HS-5 (cell line): Measurements from ENCODE around the gene NFAT5.
"Not testable (repeated sequence)": the region's sequence is repeated elsewhere in the genome, so short reads cannot be mapped to it uniquely, and the experiment has no call there.

ENCODE experiments used
- DNase-seq: peaks from one replicate; pipeline ENCODE4 v3.0.0-alpha.2; 2012; ENCODE audit warnings: low read depth

NFAT5 gene

DNA sequence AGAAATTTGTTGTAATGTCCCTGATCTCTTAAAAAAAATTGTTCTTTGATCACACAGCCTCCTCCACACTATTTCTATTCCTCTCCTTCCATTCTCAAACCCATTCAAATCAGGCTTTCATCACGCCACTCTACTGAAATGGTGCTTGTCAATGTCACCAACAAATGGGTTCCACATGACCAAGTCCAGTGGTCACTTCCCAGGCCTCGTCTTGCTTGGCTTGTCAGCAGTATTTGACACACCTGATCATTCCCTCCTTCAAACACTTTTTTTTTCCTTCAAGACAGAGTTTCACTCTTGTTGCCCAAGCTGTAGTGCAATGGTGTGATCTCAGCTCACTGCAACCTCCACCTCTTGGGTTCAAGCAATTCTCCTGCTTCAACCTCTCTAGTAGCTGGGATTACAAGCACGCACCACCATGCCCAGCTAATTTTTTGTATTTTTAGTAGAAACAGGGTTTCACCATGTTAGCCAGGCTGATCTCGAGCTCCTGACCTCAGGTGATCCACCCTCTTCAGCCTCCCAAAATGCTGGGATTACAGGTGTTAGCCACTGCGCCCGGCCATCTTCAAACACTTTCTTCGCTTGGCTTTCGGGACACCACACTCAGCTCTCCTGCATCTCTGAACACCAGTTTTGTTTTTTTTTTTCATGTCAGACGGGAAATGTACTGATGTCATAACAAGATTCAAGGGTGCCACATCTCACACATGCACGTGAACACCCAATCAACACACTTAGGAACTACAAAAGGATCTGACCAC is 142.3 kb downstream of the NFAT5 start:
- DNase-seq: no peak

DNA sequence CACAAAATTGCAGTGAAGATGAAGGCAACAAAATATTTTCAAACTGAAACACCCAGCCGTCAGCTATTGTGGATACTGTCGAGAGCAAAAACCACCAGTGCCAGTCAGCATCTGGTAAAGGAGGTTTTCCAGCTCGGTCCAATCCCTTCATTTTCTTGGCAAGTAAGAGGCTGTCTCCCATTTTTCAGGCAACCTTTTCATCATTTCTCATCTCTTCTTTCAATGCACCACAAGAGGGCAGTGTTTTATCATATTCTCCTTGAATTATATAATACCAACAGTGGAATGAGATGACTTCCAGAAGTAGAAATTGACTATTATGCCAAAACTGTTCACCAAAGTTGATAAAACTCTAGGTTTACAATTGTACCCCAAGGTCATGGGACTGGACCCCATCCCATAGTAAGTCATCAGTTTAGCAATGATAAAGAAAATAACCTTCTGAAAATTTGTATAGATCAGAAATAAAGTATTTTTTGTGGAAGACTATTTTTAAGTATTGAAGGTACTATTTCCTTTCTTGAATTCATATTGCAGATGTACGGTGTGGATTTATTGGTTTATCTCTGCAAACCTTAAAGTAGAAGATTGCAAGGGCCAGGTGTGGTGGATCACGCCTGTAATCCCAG is 143.8 kb downstream of the NFAT5 start:
- peak; percentile 32 for DNase-seq

DNA sequence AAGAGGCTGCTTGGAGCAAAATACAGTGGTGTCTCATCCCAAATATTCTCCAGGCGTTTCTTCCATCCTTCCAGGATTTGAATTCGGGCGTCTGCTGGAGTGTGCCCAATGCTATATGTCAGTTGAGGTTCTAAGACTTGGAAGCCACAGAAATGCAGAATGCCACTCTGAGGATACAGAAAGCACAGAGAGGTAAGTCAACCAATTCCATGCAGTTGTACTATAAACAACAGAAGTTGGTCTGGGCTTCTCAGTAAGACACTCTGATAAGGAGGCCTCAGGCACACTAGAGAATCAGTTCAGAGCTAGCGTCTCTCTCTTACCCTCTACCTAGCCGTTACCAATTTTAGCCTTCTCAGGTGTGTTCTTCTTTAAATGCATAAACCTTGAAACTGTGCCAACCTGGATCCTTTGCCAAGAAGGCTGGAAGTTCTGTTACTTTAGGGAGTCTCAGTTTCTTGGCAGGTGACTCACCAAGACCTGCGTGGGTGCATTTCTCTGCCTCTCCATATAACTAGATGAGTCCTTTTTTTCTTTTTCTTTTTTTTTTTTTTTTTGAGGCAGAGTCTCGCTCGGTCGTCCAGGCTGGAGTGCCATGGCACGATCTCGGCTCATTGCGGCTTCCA is 145.5 kb downstream of the NFAT5 start:
- no peak for DNase-seq

DNA sequence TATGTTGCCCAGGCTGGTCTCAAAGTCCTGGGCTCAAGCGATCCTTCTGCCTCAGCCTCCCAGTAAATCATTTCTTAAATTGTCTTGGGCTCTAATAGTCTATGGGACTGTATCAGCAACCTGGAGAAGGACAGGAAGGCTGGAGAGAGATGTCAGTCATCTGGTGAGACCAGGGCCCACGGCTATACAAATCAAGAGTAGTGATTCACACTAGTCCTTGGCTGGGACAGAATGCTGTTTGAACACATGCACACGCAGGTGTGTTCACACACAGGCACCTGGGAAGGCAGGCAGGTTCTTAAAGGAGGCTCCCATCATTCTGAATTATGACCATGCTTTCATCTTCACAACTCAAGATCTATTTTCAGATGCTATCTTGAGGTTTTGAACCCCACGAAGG is 146.5 kb downstream of the NFAT5 start:
- DNase-seq: no peak

DNA sequence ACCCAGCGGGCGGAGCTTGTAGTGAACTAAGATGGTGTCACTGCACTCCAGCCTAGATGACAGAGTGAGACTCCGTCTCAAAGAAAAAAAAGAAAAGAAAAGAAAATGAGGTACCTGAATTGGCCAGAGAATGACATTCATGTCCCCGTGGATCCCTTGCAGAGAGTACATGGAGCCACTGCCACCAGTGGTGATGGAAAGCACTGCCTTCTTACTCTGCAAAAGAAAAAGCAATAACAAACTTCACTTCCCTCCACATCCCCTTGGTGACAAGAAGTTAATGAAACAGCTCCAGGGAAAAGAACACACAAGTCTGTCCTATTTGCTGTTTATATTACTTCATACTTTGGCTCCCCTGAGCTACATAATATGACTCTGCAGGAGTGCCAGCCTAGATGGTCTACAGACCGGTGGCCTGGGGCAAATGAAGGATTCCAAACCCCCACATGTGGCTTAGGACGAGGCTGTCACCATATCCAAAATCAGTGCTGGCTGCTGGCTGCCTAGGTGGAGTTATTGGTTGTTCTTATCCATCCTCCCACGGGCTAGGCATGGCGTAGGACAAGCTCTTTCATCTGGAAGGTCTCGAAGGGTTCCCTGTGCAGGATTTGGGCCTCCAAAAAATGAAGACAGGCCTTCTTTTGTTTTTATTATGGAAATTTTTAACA is 147.3 kb downstream of the NFAT5 start:
- no peak for DNase-seq

DNA sequence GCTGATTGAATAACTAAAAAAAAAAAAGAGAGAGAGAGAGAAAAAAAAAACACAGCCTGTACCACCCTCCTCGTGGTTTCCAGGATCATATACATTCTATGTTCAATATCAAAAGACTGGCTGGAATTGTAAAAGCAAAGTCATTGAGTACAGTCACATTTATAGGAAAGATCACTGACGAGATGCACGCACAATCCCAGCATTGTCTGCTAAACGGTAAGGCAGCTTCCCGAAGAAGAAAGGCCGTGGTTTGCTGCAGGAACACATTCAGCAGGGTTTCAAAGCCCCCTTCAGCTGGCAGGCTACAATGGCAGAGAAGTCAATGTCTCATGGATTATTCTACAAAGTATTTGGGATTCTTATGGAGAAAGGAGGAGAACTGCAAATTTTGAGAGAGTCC is 151.3 kb downstream of the NFAT5 start:
- no peak for DNase-seq

DNA sequence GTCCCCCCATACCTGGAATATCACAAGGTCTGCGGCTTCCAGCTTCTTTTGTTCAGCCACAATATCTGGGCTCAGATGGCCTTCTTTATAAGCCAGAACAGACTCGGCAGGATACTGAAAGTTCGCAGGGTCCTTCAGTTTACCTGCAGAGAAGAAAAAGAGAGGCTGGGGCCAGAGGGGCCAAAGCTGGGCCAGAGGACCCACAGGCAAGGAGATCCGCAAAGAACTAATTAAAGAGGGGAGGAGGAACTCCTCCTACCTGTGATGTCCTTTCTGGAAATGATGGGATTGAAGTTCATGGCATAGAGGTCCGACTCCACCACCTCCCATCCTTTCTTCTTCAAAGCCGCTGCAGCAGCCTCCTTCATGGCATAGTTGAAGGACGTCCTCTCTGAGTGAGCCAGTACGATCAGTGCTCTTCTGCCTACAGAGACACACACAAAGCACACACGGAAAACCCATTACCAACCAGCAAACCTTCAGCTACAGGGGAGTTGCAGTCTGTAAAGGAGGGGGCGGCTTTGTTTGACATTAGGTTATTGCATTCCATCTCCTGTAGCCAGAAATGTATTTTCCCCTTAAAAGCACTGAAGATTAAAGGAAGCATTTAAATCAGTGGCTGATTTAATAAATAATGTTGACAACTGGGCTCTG is 152.5 kb downstream of the NFAT5 start:
- no peak for DNase-seq

DNA sequence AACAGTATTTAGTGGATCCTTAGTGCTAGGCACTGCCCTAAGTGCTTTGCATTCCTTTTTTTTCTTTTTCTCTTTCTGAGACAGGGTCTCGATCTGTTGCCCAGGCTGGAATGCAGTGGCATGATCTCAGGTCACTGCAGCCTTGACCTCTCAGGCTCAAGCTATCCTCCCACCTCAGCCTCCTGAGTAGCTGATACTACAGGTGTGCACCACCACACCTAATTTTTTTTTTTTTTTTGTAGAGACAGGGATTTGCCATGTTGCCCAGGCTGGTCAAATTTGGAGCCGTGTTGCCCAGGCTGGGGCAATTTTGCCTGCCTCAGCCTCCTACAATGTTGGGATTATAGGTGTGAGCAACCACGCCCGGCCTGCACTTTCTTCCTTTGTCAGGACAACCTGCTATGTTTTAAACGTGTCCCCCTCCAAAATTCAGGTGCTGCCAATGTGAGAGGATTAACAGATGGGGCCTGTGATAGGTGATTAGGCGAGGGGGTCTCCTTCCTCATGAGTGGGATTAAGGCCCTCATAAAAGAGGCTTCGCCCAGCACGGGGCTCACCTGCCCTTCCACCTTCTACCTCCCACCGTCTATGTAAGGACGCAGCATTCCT is 155.2 kb downstream of the NFAT5 start:
- no peak for DNase-seq

DNA sequence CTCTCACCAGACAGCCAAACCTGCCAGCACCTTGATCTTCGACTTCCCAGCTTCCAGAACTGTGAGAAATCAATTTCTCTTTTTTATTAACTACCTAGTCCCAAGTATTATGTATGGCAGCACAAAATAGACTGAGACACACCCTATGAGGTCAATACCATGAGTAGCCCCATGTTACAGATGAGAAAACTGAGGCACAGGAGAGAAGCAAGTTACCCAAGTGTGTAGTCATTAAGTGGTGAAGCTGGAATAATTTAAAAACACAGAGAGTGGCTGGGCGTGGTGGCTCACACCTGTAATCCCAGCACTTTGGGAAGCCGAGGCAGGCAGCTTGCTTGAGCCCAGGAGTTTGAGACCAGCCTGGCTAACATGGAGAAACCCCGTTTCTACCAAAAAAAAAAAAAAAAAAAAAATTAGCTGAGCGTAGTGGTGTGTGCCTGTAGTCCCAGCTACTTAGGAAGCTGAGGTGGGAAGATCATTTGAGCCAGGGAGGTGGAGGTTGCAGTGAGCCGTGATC is 155.7 kb downstream of the NFAT5 start:
- no peak for DNase-seq

DNA sequence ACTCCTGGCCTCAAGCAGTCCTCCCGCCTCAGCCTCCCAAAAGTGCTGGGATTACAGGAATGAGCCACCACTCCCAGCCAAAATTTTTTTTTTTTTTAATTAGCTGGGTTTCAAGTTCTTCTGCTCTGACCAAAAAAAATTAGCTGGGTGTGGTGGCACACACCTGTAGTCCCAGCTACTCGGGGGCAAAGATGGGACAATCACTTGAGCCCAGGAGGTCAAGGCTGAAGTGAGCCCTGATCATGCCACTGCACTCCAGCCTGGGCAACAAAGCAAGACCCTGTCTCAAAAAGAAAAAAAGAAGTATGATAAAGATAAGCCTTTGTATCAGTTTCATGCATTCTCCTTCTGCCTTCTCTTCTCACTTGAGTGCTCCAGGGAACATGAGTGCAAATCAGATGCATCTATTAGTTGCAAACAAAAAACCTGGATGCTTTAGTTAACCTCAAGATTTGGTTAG is 158.7 kb downstream of the NFAT5 start:
- DNase-seq: no peak

DNA sequence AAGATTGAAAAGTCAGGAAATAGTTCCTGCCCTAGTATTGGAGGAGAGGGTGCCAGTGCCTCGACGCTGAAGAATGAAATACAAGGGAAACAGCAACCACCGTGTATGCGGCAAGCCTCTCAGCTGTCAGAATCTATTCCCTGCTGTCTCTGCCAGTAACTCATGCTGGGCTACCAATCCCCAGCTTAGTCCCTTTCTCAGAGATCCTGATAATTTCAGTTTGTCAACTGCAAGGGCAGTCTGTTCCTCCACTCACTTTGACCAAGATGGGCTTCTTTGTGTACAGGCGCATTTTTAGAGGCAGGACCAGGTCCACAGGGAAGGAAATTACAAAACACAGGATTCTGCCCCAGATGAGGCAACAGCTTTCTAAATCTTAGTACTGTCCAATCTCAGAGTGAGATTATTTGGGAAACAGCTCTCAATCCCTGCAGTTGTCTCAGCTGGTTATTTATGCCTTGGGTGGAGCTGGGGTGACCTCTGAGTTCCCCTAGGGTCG is 159.3 kb downstream of the NFAT5 start:
- no peak for DNase-seq

DNA sequence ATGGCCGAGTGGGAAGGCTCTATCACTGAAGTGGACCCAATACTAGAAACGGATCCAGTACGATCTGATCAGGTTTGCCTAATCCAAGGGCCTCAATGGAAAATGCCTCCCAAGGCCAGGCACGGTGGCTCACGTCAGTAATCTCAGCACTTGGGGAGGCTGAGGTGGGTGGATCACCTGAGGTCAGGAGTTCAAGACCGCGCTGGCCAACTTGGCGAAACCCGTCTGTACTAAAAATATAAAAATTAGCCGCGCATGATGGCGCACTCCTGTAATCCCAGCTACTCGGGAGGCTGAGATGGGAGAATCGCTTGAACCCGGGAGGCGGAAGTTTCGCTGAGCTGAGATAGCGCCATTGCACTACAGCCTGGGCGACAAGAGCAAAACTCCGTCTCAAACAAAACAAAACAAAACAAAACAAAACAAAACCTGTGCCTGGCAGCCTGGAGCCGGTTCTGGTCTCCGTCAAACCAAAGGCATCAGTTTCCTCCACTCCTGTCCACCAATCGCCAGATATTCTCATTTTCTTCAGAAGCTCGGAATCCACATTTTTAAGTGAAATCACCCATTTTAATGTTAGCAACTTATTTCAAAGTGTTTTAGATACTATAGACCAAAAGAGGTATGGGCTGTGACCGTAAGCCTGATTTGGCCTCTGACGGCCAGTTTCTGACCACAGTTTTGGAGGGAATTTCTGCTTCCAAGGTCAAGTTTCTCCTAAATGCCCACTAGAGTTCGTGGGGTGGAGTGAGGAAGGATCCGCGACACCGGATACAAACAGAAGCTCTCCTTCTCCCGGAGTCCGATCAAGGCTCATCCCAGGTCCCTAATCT is 159.9 kb downstream of the NFAT5 start:
- DNase-seq: no peak

DNA sequence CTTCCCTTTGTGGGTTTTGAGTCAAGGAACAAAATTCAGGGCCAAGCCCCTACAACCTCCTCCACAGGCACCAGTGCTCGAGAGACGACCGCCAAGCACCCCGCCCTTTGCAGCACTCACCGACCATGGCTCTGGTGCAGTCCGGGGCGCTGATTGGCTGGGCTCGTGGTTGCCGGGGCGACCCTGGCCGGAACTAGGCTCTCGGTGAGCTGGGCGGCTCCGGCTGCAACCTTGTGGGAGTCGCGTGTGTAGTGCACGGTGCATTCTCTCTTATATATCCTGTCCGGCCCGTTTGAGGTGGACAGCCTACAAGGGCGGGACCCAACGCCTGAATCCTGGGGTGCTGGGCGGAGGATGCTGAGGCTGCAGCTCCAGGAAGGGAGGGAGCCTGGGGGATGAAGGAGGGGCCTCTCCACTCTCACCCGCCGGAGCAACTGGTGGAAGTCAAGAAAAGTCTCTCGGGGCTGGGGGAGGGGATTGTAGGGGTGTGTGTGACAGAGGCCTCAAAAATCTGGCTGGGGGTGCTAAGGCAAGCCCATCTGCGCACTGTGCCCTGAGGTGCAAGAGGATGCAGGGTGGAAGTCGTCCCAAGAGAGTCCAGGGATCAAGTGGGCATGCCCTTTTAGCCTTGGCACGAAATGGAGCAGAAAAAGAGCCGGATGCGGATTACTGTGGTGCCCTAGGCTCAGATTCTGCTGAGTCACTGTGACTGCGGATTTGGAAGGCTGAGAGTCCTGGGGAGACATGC is 160.7 kb downstream of the NFAT5 start, which contains the start of gene NQO1:
Gene NQO1, minus strand, starts transcription at position 248 of the 748 bp plus-strand sequence. Its CDS starts 121 bp downstream, at position 127.
- DNase-seq: peak; percentile 94

DNA sequence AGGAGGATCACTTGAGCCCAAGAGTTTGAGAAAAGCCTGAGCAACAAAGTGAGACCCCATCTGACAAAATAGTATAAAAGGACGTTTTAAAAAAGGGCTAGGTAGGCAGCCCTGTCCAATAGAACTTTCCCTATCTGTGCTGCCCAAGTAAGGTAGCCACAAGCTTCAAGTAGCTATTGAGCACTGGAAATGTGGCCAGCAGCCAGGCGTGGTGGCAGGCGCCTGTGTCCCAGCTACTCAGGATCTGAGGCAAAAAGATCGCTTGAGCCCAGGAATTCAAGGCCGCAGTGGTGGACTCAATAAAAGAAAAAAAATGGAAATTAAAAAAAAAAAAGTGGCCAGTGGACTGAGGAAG is 162.1 kb downstream of the NFAT5 start:
- no peak for DNase-seq

DNA sequence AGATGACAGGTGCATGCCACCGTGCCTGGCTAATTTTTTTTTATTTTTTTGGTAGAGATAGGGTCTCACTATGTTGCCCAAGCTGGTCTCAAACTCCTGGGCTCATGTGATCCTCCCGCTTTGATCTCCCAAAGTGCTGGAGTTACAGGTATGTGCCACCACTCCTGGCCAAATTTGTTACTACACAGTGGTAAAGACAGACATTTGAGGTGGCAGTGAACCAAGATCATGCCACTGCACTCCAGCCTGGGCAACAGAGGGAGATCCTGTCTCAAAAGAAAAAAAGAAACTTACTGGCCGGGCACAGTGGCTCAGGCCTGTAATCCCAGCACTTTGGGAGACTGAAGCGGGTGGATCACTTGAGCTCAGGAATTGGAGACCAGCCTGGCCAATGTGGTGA is 163.3 kb downstream of the NFAT5 start:
- DNase-seq: not testable (repeated sequence)

DNA sequence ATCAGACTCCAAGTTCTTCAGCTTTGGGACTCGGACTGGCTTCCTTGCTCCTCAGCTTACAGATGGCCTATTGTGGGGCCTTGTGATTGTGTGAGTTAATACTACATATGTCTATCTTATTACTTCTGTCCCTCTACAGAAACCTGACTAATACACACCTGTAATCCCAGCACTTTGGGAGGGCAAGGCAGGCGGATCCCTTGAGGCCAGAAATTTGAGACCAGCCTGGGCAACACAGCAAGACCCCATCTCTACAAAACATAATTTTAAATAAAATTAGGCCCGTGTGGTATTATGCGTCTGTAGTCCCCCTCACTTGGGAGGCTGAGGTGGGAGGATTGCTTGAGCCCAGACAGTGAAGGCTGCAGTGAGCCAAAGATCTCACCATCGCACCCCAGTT is 165.5 kb downstream of the NFAT5 start:
- DNase-seq: not testable (repeated sequence)

DNA sequence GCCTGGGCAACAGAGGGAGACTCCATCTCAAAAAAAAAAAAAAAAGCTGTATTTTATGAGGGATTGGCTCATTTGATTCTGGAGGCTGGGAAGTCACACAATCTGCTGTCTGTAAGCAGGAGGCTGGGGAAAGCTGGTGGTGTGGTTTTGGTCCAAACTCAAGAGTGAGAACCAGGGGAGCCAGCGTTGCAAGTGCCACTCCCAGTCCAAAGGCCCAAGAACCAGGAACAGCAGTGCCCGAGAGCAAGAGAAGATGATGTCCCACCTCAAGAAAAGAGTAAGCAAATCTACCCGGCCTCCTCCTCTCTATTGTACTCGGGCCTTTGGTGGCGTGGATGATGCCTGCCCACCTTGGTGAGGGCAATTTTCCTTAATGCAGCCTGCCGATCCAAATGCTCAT is 166.3 kb downstream of the NFAT5 start:
- no peak for DNase-seq

DNA sequence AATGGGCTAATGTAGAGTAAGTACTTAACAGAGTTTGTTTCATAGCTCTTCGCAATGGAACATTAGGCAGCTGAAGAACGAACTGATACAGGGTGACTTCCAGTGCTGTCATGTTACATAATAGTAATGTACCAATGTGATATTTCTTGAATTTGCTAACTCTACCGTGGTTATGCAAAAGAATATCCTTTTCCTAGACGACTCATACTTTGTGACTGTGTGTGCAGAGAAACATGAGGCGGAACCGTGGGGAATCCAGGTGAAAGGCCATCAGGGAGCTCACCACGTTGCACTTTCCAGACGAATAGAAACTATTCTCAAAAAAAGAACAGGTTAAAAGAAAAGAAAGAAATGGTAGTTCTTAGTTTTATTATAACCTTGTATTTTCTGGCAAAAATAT is 175.8 kb downstream of the NFAT5 start:
- no peak for DNase-seq
